Smooth muscle cell (in vitro differentiated cells): Measurements from ENCODE around the gene APC2. TPM values are rescaled to one million over a fixed set of nuclear protein-coding genes. Genes with fewer than 3 reads are reported as not detected.

ENCODE experiments used
- DNase-seq: peaks from one replicate; lab custom pipeline; 2025; ENCODE audit not compliant: unreplicated experiment; lab: John Stamatoyannopoulos, UW
- H2AFZ ChIP-seq: fragments of 200-600 bp; sonication (generic); 2 replicates; pipeline ENCODE4 v1.6.0; 2016; ENCODE audit warnings: antibody characterized with exemption, low read depth, mild to moderate bottlenecking
- H3F3A ChIP-seq: fragments of 200-600 bp; sonication (generic); 2 replicates; pipeline ENCODE4 v1.6.0; 2017; ENCODE audit warnings: antibody characterized with exemption, low read depth
- H3K27ac ChIP-seq: fragments of 200-600 bp; sonication (generic); 2 replicates; pipeline ENCODE4 v1.5.1; 2016; ENCODE audit warnings: low read depth, mild to moderate bottlenecking
- H3K27me3 ChIP-seq: fragments of 200-600 bp; sonication (generic); 2 replicates; pipeline ENCODE4 v1.6.1; 2016; ENCODE audit warnings: low read depth, mild to moderate bottlenecking
- H3K36me3 ChIP-seq: fragments of 200-600 bp; sonication (generic); 2 replicates; pipeline ENCODE4 v1.5.1; 2016; ENCODE audit warnings: low read depth
- H3K4me1 ChIP-seq: fragments of 200-600 bp; sonication (generic); 2 replicates; pipeline ENCODE4 v1.5.1; 2016; ENCODE audit warnings: low read depth
- H3K4me2 ChIP-seq: fragments of 200-600 bp; sonication (generic); 2 replicates; pipeline ENCODE4 v1.6.0; 2016; ENCODE audit warnings: mild to moderate bottlenecking
- H3K4me3 ChIP-seq: fragments of 200-600 bp; sonication (generic); 2 replicates; pipeline ENCODE4 v1.5.1; 2016; ENCODE audit warnings: mild to moderate bottlenecking
- H3K79me2 ChIP-seq: fragments of 200-600 bp; sonication (generic); 2 replicates; pipeline ENCODE4 v1.6.0; 2016; ENCODE audit warnings: low read depth, mild to moderate bottlenecking
- H3K9ac ChIP-seq: fragments of 200-600 bp; sonication (generic); 2 replicates; pipeline ENCODE4 v1.6.0; 2016; ENCODE audit warnings: low read depth
- H3K9me3 ChIP-seq: fragments of 200-600 bp; sonication (generic); replicated peaks from 2 replicates; pipeline ENCODE4 v1.5.1; 2016; ENCODE audit warnings: low read depth
- H4K20me1 ChIP-seq: fragments of 200-600 bp; sonication (generic); 2 replicates; pipeline ENCODE4 v1.6.0; 2016; ENCODE audit warnings: low read depth
- WGBS: methylation state at CpG from one replicate; pipeline ENCODE4 v1.1.7; 2016; ENCODE audit warnings: low lambda C conversion rate; 5-methylcytosine and 5-hydroxymethylcytosine counted together
- polyA plus RNA-seq: library from polyadenylated mRNA; unstranded; fragments of >200 nt; fragmentation: Nextera tagmentation; extraction: Ambion mirVana; gene quantifications from 2 replicates; pipeline ENCODE4 v1.2.1, GENCODE V29; 2016
- total RNA-seq: library from RNA; depleted of rRNA; stranded (reverse); fragments of >200 nt; gene quantifications from 2 replicates; pipeline ENCODE4 v1.2.3, GENCODE V29; 2014
- TF ChIP-seq, protein P1 (sequence below): fragments of 200-600 bp; sonication (generic); IDR thresholded peaks from 2 replicates; pipeline ENCODE4 v1.5.1; 2017; ENCODE audit warnings: borderline replicate concordance, mild to moderate bottlenecking, antibody characterized with exemption; ENCODE audit not compliant: insufficient read depth, poor library complexity, severe bottlenecking

The APC2 gene
- total and polyA plus RNA-seq, 2 experiments from 2014 or later, result 0.18 to 0.30 TPM

- no peaks in the 10 kb centered on the region for H3F3A ChIP-seq
- no peaks in the 10 kb centered on the region for H3K27me3 ChIP-seq
- peak; percentile 99 for DNase-seq
- TF ChIP-seq, protein P1, sequence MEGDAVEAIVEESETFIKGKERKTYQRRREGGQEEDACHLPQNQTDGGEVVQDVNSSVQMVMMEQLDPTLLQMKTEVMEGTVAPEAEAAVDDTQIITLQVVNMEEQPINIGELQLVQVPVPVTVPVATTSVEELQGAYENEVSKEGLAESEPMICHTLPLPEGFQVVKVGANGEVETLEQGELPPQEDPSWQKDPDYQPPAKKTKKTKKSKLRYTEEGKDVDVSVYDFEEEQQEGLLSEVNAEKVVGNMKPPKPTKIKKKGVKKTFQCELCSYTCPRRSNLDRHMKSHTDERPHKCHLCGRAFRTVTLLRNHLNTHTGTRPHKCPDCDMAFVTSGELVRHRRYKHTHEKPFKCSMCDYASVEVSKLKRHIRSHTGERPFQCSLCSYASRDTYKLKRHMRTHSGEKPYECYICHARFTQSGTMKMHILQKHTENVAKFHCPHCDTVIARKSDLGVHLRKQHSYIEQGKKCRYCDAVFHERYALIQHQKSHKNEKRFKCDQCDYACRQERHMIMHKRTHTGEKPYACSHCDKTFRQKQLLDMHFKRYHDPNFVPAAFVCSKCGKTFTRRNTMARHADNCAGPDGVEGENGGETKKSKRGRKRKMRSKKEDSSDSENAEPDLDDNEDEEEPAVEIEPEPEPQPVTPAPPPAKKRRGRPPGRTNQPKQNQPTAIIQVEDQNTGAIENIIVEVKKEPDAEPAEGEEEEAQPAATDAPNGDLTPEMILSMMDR, result no peak
- no peaks in the 10 kb centered on the region for H3K79me2 ChIP-seq
- H3K9ac ChIP-seq, result peak within 1 kb of the TSS; percentile 52
- WGBS, result 0% methylated on average over 43 of the region's 74 CpGs
- H3K27ac ChIP-seq, result peak within 1 kb of the TSS; percentile 65
- H3K4me1 ChIP-seq, result peaks cover 12% of the 10 kb centered on the region
- H4K20me1 ChIP-seq, result no peaks in the 10 kb centered on the region
- no peaks in the 10 kb centered on the region for H3K9me3 ChIP-seq
- H3K36me3 ChIP-seq, result no peaks in the 10 kb centered on the region
- peak within 1 kb of the TSS; percentile 94 for H3K4me2 ChIP-seq
- H2AFZ ChIP-seq, result peak within 1 kb of the TSS; percentile 91
- peak within 1 kb of the TSS; percentile 63 for H3K4me3 ChIP-seq
These were observed 40.6 kb downstream of the APC2 start, which contains the start of gene PCSK4 for GRCh38 chr19:1490311-1491113. Gene PCSK4, minus strand, starts transcription at chr19:1490350. Its CDS starts 4 bp downstream, at chr19:1490346.

DNA sequence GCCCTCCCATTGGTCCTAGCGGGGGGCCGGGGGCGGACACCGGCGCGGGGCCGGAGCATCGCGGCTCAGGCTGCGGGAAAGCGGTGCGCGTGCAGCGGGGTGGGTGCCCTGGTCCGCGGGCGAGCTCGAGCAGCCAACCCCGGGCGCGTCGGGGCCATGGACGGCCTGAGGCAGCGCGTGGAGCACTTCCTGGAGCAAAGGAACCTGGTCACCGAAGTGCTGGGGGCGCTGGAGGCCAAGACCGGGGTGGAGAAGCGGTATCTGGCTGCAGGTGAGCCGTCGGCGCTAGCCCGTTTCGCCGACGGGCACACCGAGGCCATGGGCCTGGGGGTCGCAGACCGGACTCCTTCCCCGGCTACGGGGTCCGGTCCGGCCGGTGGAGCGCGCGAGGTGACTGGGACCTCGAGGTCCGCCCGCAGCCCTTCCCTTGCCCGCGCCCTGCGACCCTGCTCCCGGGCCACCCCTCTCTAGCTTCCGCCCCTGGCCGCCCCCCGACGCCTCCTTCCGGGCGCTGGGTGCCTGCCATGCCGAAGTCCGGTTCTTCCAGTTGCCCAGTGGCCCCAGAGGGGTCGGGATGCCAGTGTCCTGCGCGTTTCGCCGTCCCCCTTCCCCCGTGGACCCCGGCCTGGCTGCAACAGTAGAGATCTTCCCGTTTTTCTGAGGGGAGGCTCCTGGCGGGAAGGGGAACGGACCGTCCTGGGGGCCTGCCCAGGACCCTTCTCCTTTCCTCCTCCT lies 41.4 kb downstream of the APC2 start, which contains the start of gene REEP6:
Gene REEP6 (plus strand): TSS at position 68 of the 735 bp plus-strand sequence. CDS start 89 bp downstream, at position 157.
- Histone ChIP-seq H3K9me3 (no peaks in the 10 kb centered on the region), H3K4me3 (peak within 1 kb of the TSS; percentile 63), H3K4me2 (peak within 1 kb of the TSS; percentile 94), H3K27me3 (no peaks in the 10 kb centered on the region), H3K79me2 (no peaks in the 10 kb centered on the region), H3K27ac (peak within 1 kb of the TSS; percentile 65), H3K4me1 (peaks cover 12% of the 10 kb centered on the region), H3K36me3 (no peaks in the 10 kb centered on the region), H4K20me1 (no peaks in the 10 kb centered on the region), H3K9ac (peak within 1 kb of the TSS; percentile 52), H2AFZ (peak within 1 kb of the TSS; percentile 91), H3F3A (no peaks in the 10 kb centered on the region)
- no peak for DNase-seq
- TF ChIP-seq, protein P1, result no peak
- WGBS, result 10% methylated on average over 57 of the region's 73 CpGs

GRCh38 chr19:1491849-1492170 lies 41.9 kb downstream of the APC2 start:
- H3K27ac ChIP-seq, result no peak overlapping the region
- H3K4me1 ChIP-seq, result peaks cover 12% of the 10 kb centered on the region
- no peaks in the 10 kb centered on the region for H3K9me3 ChIP-seq
- no peaks in the 10 kb centered on the region for H3K79me2 ChIP-seq
- H3K4me3 ChIP-seq, result peak overlapping the region; percentile 50
- DNase-seq, result no peak
- 84% methylated on average over 12 of the region's 12 CpGs for WGBS
- no peaks in the 10 kb centered on the region for H3F3A ChIP-seq
- no peaks in the 10 kb centered on the region for H3K36me3 ChIP-seq
- peak overlapping the region; percentile 90 for H3K4me2 ChIP-seq
- H2AFZ ChIP-seq, result no peak overlapping the region
- no peaks in the 10 kb centered on the region for H4K20me1 ChIP-seq
- no peaks in the 10 kb centered on the region for H3K27me3 ChIP-seq
- TF ChIP-seq, protein P1, result no peak
- H3K9ac ChIP-seq, result no peak overlapping the region
